HEK293T (cell line): ENCODE measurements around the gene TMCO2.

Experiments
- CTCF ChIA-PET: fragments of 350-600 bp; formaldehyde crosslinking; extraction: SDS; loops from one replicate; lab custom pipeline; 2021; ENCODE audit warnings: antibody characterized with exemption, inconsistent platforms; lab: Yijun Ruan, JAX
- POLR2A ChIA-PET: fragments of 350-600 bp; formaldehyde crosslinking; extraction: SDS; loops from one replicate; lab custom pipeline; 2020; ENCODE audit warnings: antibody characterized with exemption, inconsistent platforms; lab: Yijun Ruan, JAX
- DNase-seq: peaks from one replicate; pipeline ENCODE4 v3.0.0; 2012; ENCODE audit warnings: mixed read lengths; ENCODE audit errors: extremely low spot score
- ARNT ChIP-seq: fragments of 450-650 bp; IDR thresholded peaks from 2 replicates; pipeline ENCODE4 v1.6.1; 2017; ENCODE audit warnings: mild to moderate bottlenecking
- BHLHE40 ChIP-seq: fragments of 450-650 bp; IDR thresholded peaks from 2 replicates; pipeline ENCODE4 v1.6.1; 2016; ENCODE audit warnings: mild to moderate bottlenecking, moderate library complexity, borderline replicate concordance
- CTBP1 ChIP-seq: fragments of 450-650 bp; IDR thresholded peaks from 2 replicates; pipeline ENCODE4 v1.6.1; 2016; ENCODE audit warnings: borderline replicate concordance
- ELF4 ChIP-seq: fragments of 450-650 bp; IDR thresholded peaks from 2 replicates; pipeline ENCODE4 v1.6.1; 2017; ENCODE audit warnings: antibody characterized with exemption
- FOXA1 ChIP-seq: fragments of 450-650 bp; IDR thresholded peaks from 2 replicates; pipeline ENCODE4 v1.6.1; 2016; ENCODE audit warnings: mild to moderate bottlenecking
- FOXK2 ChIP-seq: fragments of 450-650 bp; IDR thresholded peaks from 2 replicates; pipeline ENCODE4 v1.6.1; 2016; ENCODE audit warnings: mild to moderate bottlenecking
- FOXM1 ChIP-seq: fragments of 450-650 bp; IDR thresholded peaks from 2 replicates; pipeline ENCODE4 v1.6.1; 2017; ENCODE audit warnings: mild to moderate bottlenecking, borderline replicate concordance
- HDGF ChIP-seq: fragments of 450-650 bp; IDR thresholded peaks from 2 replicates; pipeline ENCODE4 v1.6.1; 2017; ENCODE audit warnings: antibody characterized with exemption, borderline replicate concordance
- L3MBTL2 ChIP-seq: fragments of 450-650 bp; conservative IDR thresholded peaks from 2 replicates; pipeline ENCODE4 v1.6.1; 2016; ENCODE audit warnings: mild to moderate bottlenecking
- LEF1 ChIP-seq: fragments of 450-650 bp; IDR thresholded peaks from 2 replicates; pipeline ENCODE4 v1.6.1; 2017; ENCODE audit warnings: mild to moderate bottlenecking, borderline replicate concordance
- NFRKB ChIP-seq: fragments of 450-650 bp; IDR thresholded peaks from 2 replicates; pipeline ENCODE4 v1.6.1; 2016; ENCODE audit warnings: mild to moderate bottlenecking, moderate library complexity
- PKNOX1 ChIP-seq: fragments of 450-650 bp; IDR thresholded peaks from 2 replicates; pipeline ENCODE4 v1.6.1; 2016
- SP1 ChIP-seq: fragments of 450-650 bp; IDR thresholded peaks from 2 replicates; pipeline ENCODE4 v1.6.1; 2017
- SUZ12 ChIP-seq: fragments of 450-650 bp; IDR thresholded peaks from 2 replicates; pipeline ENCODE4 v1.6.1; 2016; ENCODE audit warnings: mild to moderate bottlenecking
- TARDBP ChIP-seq: fragments of 450-650 bp; IDR thresholded peaks from 2 replicates; pipeline ENCODE4 v1.6.1; 2016
- ZNF384 ChIP-seq: fragments of 450-650 bp; IDR thresholded peaks from 2 replicates; pipeline ENCODE4 v1.6.1; 2016

The TMCO2 gene

DNA sequence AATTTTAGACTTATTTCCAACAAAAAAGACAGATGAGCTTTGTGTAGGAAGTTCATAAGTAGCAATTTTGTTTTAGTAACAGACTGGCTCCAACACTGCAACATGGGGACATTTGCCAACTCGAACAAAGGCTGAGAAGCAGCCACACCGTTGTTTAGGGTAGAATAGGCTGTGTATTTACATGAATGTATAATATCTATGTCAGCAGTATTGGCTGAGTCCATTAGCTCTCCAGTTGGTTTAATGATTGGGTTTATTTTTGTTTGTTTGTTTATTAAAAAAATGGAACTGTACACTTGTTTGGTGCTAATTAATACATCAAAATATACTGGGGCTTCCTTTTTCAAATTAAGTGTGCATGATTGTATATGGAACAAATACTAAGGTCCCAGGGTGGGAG is 7.3 kb upstream of the TMCO2 start:
- POLR2A ChIA-PET: interaction anchor here (2.8 kb wide), 1 partner anchor 17 kb away, joined by 8 read pairs; the partner anchor contains the start of gene ZMPSTE24
- CTCF ChIA-PET: interaction anchor here (1.5 kb wide), 1 partner anchor 87 kb away, joined by 4 read pairs; no protein-coding TSS in a partner anchor
- no peak for DNase-seq
- TF ChIP-seq FOXM1 (no peak), BHLHE40 (no peak), FOXK2 (no peak), SP1 (no peak), PKNOX1 (no peak), ELF4 (no peak), L3MBTL2 (no peak), TARDBP (no peak), SUZ12 (no peak), NFRKB (no peak), CTBP1 (no peak), FOXA1 (no peak), ARNT (no peak), HDGF (no peak), LEF1 (no peak), ZNF384 (no peak)

- POLR2A ChIA-PET: interaction anchor here (2.8 kb wide), 1 partner anchor 16 kb away, joined by 8 read pairs; the partner anchor contains the start of gene ZMPSTE24
Observed at GRCh38 chr1:40241362-40241761, 6.4 kb upstream of the TMCO2 start.

GRCh38 chr1:40243351-40243750 is 4.4 kb upstream of the TMCO2 start:
- ChIA-PET POLR2A (no interaction called here), CTCF (interaction anchor here (0.6 kb wide), 1 partner anchor 341 kb away, joined by 3 read pairs; no protein-coding TSS in a partner anchor)
- TF ChIP-seq L3MBTL2 (no peak), TARDBP (no peak), SUZ12 (no peak), FOXA1 (no peak), ELF4 (no peak), FOXM1 (no peak), PKNOX1 (no peak), ZNF384 (no peak), LEF1 (no peak), BHLHE40 (no peak), CTBP1 (no peak), SP1 (no peak), FOXK2 (no peak), HDGF (no peak), NFRKB (no peak), ARNT (no peak)
- no peak for DNase-seq

More at GRCh38 chr1:40241362-40241761, 6.4 kb upstream of the TMCO2 start:
- CTCF ChIA-PET: interaction anchor here (0.6 to 1.5 kb wide), 2 partner anchors 79 to 88 kb away, joined by 3 to 4 read pairs; no protein-coding TSS in a partner anchor
- DNase-seq: no peak
- TF ChIP-seq NFRKB (no peak), HDGF (no peak), CTBP1 (no peak), SUZ12 (no peak), L3MBTL2 (no peak), LEF1 (no peak), FOXK2 (no peak), FOXA1 (no peak), ARNT (no peak)

- ChIA-PET POLR2A (no interaction called here), CTCF (no interaction called here)
- DNase-seq: no peak
- TF ChIP-seq SUZ12 (no peak), ELF4 (no peak), ARNT (no peak), LEF1 (no peak), FOXK2 (no peak), FOXM1 (no peak), PKNOX1 (no peak), CTBP1 (no peak), NFRKB (no peak), ZNF384 (no peak), FOXA1 (no peak)
Observed at GRCh38 chr1:40244138-40244744, 3.5 kb upstream of the TMCO2 start.

DNA sequence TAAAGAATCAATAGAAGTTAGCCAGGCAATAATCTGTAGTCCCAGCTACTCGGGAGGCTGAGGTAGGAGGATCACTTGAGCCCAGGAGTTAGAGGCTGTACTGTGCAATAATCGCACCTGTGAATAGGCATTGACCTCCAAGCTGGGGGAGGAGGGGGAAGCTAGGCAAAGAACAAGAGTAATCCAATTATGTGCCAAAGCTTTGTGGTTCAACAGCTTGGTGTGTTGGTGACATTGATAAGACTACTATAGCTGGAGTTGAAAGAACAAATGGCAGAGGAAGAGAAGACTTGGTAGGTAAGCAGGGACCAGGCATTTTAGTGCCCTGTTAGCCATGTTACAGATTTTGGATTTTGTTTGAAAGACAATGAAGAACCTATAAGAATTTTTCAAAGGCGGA is 2.1 kb upstream of the TMCO2 start:
- CTCF ChIA-PET: no interaction called here
- DNase-seq: no peak
- POLR2A ChIA-PET: no interaction called here
- no peak for TF ChIP-seq L3MBTL2
- no peak for TF ChIP-seq SUZ12
- no peak for TF ChIP-seq ZNF384

GRCh38 chr1:40248412-40248811 is 675 bp downstream of the TMCO2 start:
- POLR2A ChIA-PET: no interaction called here

More at GRCh38 chr1:40248412-40248811, 675 bp downstream of the TMCO2 start:
- CTCF ChIA-PET: interaction anchor here (1.3 kb wide), 1 partner anchor 66 kb away, joined by 3 read pairs; no protein-coding TSS in a partner anchor
- TF ChIP-seq L3MBTL2: no peak
- TF ChIP-seq CTBP1: no peak
- no peak for TF ChIP-seq ARNT
- TF ChIP-seq SP1: no peak
- no peak for TF ChIP-seq ZNF384
- TF ChIP-seq HDGF: no peak
- no peak for TF ChIP-seq FOXK2
- no peak for TF ChIP-seq FOXA1
- no peak for TF ChIP-seq TARDBP
- no peak for TF ChIP-seq SUZ12
- no peak for TF ChIP-seq BHLHE40
- no peak for TF ChIP-seq NFRKB
- no peak for TF ChIP-seq PKNOX1
- DNase-seq: no peak
